Prostate gland (tissue), 2 donors: Measurements from ENCODE around the gene PRR20D.
"Not testable (repeated sequence)": the region's sequence is repeated elsewhere in the genome, so short reads cannot be mapped to it uniquely, and the experiment has no call there.

Experiments
- POLR2A ChIP-seq: fragments of 450-650 bp; IDR thresholded peaks from one replicate; pipeline ENCODE4 v1.6.1; 2016; ENCODE audit warnings: antibody characterized with exemption, mild to moderate bottlenecking
- POLR2AphosphoS5 ChIP-seq: sonication (generic); formaldehyde crosslinking; IDR thresholded peaks from one replicate; pipeline ENCODE4 v1.6.1; 2017; ENCODE audit warnings: antibody characterized with exemption
- TF ChIP-seq, protein P1 (sequence below), 4 experiments: fragments of 200-600 bp in 2 of 4; fragments of 450-650 bp in 2 of 4; sonication (generic) in 2 of 4; IDR thresholded peaks; 1 replicate in 3 of 4; 2 replicates in 1 of 4; pipeline ENCODE4 v1.5.1; 2016 to 2019; ENCODE audit warnings: antibody characterized with exemption in 4 of 4, mild to moderate bottlenecking in 2 of 4, moderate library complexity in 2 of 4

DNA sequence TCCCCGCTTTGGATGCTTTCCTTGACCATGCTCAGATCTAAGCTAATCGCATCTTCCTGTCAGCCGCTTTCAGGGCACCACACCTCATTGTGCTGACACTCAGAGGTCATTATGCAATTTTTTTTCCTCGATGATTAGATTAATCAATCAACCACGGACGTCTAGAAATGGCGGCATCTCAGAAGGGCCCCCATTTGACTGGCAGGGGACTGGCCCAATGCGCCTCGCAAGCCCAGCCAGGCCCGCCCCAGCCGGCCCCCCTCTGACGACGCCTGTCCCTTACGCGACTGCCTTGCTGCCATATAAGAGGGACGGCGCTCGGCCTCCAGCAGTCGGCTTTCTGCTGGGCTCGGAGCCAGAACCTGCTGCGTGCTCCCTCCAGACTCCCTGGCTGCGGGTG is 6.7 kb upstream of the PRR20D start, which contains the start of gene PRR20C:
- TF ChIP-seq, protein P1, sequence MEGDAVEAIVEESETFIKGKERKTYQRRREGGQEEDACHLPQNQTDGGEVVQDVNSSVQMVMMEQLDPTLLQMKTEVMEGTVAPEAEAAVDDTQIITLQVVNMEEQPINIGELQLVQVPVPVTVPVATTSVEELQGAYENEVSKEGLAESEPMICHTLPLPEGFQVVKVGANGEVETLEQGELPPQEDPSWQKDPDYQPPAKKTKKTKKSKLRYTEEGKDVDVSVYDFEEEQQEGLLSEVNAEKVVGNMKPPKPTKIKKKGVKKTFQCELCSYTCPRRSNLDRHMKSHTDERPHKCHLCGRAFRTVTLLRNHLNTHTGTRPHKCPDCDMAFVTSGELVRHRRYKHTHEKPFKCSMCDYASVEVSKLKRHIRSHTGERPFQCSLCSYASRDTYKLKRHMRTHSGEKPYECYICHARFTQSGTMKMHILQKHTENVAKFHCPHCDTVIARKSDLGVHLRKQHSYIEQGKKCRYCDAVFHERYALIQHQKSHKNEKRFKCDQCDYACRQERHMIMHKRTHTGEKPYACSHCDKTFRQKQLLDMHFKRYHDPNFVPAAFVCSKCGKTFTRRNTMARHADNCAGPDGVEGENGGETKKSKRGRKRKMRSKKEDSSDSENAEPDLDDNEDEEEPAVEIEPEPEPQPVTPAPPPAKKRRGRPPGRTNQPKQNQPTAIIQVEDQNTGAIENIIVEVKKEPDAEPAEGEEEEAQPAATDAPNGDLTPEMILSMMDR (IDR thresholded peaks at IDR 0.05): not testable (repeated sequence)
- TF ChIP-seq POLR2A, POLR2AphosphoS5: not testable (repeated sequence)
